Brain microvascular endothelial cell (primary cell): ENCODE data around the gene RUNX3.

Experiments used
- DNase-seq: peaks from one replicate; pipeline ENCODE4 v3.0.0-alpha.2; 2020
- H3K27ac ChIP-seq: fragments of 250-450 bp; sonication (Bioruptor Pico); 2 replicates; pipeline ENCODE4 v1.5.1; 2020; ENCODE audit warnings: mild to moderate bottlenecking, moderate library complexity
- H3K27me3 ChIP-seq: fragments of 250-450 bp; sonication (Bioruptor Pico); replicated peaks from 2 replicates; pipeline ENCODE4 v1.5.1; 2020; ENCODE audit warnings: mild to moderate bottlenecking
- H3K36me3 ChIP-seq: fragments of 250-450 bp; sonication (Bioruptor Pico); replicated peaks from 2 replicates; pipeline ENCODE4 v1.5.1; 2020; ENCODE audit warnings: mild to moderate bottlenecking
- H3K4me3 ChIP-seq: 2 replicates; pipeline ENCODE4 v1.5.1; 2011; ENCODE audit warnings: low read depth, mild to moderate bottlenecking, control low read depth, low read length, moderate library complexity
- CTCF ChIP-seq: IDR thresholded peaks from 2 replicates; pipeline ENCODE4 v1.5.1; 2011; ENCODE audit warnings: low read depth, mild to moderate bottlenecking, moderate library complexity, low read length, control low read depth, inconsistent platforms; ENCODE audit errors: missing control alignments
- in situ Hi-C: cut with HindIII; loops from 2 replicates; pipeline ENCODE4 v1.10.0; 2017; ENCODE audit warnings: low sequenced_read_pairs, low pct_ligation_motif_present

RUNX3 gene

DNA sequence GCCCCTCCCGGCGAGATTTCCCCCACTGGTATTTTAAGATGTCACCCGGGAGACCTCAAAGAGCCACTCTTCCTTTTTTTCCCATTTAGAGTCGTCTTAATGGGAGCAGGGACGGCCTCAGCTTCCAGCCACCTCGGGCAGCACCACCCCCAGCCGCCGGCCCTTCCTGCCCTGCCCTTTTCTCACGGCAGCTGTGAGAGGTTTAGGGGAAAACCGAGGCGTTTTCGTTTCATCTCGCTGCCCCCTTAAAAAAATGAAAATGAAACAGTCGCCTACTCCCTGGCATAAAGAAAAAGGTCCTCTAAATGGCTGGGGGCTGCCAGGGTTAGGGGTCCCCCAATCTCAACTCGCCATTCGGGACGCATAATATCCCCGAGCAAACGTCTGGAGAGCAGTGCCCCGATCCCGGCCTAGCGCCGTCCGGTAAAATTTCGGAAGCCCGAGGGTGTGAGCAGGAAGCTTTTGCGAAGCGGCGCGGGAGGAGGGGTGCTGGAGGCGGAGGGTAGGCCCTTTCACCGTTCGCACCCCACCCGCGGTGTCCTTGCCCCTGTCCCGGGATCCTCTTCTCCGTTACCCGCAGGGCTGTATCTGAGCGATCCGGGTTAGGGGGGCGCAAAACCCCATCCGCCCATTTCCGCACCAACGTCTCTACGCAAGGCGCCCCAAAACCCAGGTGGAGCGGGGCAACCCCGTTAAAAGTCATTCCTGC lies 1.2 kb downstream of the RUNX3 start:
- in situ Hi-C loops, result no loop called here
- DNase-seq, result no peak
- Histone ChIP-seq H3K27ac (peak overlapping the region; percentile 7), H3K4me3 (peak overlapping the region; percentile 60), H3K27me3 (no peaks in the 10 kb centered on the region), H3K36me3 (no peaks in the 10 kb centered on the region)
- TF ChIP-seq CTCF, result no peak

GRCh38 chr1:24927988-24928688 lies 1.9 kb downstream of the RUNX3 start:
- Histone ChIP-seq H3K27ac (no peak overlapping the region), H3K4me3 (peak overlapping the region; percentile 60), H3K36me3 (no peaks in the 10 kb centered on the region), H3K27me3 (no peaks in the 10 kb centered on the region)
- in situ Hi-C loops, result no loop called here
- no peak for TF ChIP-seq CTCF
- no peak for DNase-seq

DNA sequence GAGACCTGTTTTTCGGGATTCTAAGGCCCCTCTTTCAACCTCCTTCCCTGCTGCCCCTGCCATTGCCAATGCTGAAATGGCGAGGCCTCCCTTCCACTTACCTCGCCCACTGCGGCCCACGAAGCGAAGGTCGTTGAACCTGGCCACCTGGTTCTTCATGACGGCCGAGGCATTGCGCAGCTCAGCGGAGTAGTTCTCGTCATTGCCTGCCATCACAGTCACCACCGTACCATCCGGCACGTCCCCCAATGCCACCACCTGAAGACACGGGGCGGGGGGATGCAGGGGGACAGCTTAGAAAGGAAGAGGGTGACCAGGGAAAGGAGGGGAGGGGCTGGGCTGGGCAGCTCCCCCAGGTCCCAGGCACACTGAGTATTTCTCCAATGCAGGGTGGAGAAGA lies 2.6 kb downstream of the RUNX3 start:
- no peak overlapping the region for H3K4me3 ChIP-seq
- H3K27me3 ChIP-seq, result no peaks in the 10 kb centered on the region
- no peaks in the 10 kb centered on the region for H3K36me3 ChIP-seq
- H3K27ac ChIP-seq, result no peak overlapping the region
- no peak for TF ChIP-seq CTCF
- DNase-seq, result no peak
- in situ Hi-C loops, result no loop called here

DNA sequence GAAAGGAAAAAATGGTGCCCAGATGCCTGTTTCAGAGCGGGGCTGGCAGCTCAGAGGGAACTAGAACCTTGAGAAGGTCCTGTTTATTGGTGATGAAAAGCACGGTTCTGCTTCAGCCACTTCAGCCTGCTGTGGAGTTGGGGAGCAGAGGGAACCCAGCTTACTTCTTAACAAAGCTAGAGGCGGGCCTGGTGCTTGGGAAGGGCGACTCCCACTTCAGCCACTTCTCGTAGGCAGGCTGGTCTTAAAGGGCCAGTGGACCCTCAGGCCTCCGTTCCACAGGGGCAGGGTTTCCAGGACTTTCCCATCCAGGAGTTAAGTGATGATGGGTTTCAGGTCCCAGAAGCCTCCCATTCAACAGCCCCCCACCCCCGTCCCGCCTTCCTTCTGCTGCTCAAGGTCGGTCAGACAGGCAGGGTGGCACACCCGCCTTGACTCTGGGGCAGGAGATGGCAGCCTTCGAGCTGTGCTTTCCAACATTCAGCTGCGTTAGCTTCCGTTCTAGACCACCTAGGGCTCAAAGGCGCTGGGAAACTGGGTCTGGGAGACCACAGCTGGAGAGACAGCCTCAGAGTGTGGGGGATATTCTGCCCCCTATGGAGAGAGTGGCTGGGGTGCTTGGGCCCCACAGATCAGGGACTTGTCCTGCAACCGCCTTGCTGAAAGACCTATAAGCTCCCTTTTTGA lies 3.4 kb downstream of the RUNX3 start:
- peak; percentile 43 for DNase-seq
- H3K36me3 ChIP-seq, result no peaks in the 10 kb centered on the region
- no peak overlapping the region for H3K27ac ChIP-seq
- H3K4me3 ChIP-seq, result peak overlapping the region; percentile 13
- peak; percentile 18 for TF ChIP-seq CTCF
- H3K27me3 ChIP-seq, result no peaks in the 10 kb centered on the region
- in situ Hi-C loops, result no loop called here

GRCh38 chr1:24925963-24926362 lies 4.1 kb downstream of the RUNX3 start:
- Histone ChIP-seq H3K27me3 (no peaks in the 10 kb centered on the region), H3K4me3 (no peak overlapping the region), H3K27ac (no peak overlapping the region), H3K36me3 (no peaks in the 10 kb centered on the region)
- TF ChIP-seq CTCF, result no peak
- in situ Hi-C loops, result no loop called here
- DNase-seq, result no peak
